ENCODE data around the gene ITPRID1. TPM values are rescaled to one million over a fixed set of nuclear protein-coding genes. Genes with fewer than 3 reads are reported as not detected.

ITPRID1 gene
- total and polyA plus RNA-seq, 2 of the 8 experiments (the other 6 are each of a cell fraction or from before 2014, with no cell fraction given) = 0.09 to 0.47 TPM

DNA sequence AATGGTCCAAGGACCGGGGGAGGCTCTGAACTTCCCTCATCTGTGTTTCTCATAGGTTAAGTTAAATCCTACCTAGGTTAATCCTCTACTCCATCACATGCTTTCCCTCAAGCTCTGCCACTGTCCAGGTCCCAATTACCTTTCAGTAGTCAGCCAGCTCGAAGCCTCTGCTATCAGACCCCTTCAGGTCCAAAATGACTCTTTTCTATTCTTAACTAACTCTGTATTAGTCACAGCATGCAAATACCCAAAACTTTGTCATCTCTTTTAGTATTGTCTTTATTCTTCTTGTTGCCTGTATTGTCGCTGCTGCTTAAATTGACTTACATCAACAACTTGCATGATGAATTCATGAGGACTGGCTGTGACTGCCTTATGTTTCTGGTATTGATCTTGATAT is 188.5 kb downstream of the ITPRID1 start:
- H3K23ac ChIP-seq (ENCODE audit: insufficient read length) = no peak overlapping the region
- no peak overlapping the region for H2BK15ac ChIP-seq (ENCODE audit: low read length)
- H3K23me2 ChIP-seq (ENCODE audit: low read depth, low read length) = no peaks in the 10 kb centered on the region
- no peak overlapping the region for H2AFZ ChIP-seq (ENCODE audit: low read length)
- 93% methylated on average over 3 of the region's 3 CpGs; no CpG with 5 or more reads in 1 of the 2 experiments for WGBS, 2 experiments (ENCODE audit: extremely low coverage in 1 of 2, insufficient coverage in 1 of 2, insufficient read length in 1 of 2, insufficient replicate concordance in 2 of 2, low coverage in 1 of 2, low lambda C conversion rate in 2 of 2, missing lambda C conversion rate in 1 of 2)
- H3K9me3 ChIP-seq (ENCODE audit: insufficient read depth in 2 of 2, low read depth in 1 of 2, low read length in 1 of 2) = no peaks in the 10 kb centered on the region
- FAIRE-seq = no peak
- no peaks in the 10 kb centered on the region for H3K79me1 ChIP-seq (ENCODE audit: low read depth, low read length)
- no peak overlapping the region for H3K4ac ChIP-seq (replicated peaks; ENCODE audit: insufficient read length, low read depth, low read length)
- no peaks in the 10 kb centered on the region for H3K36me3 ChIP-seq (ENCODE audit: control insufficient read depth in 2 of 4, insufficient read depth in 4 of 4, low read length in 3 of 4)
- H3K4me3 ChIP-seq (ENCODE audit: extremely low read depth in 1 of 4, insufficient read depth in 2 of 4, low read depth in 3 of 4, low read length in 4 of 4) = no peak overlapping the region
- H3K27ac ChIP-seq (ENCODE audit: low read depth, low read length) = no peak overlapping the region
- no peaks in the 10 kb centered on the region for H3K27me3 ChIP-seq (replicated peaks in 1 of 4; ENCODE audit: control insufficient read depth in 3 of 4, extremely low read depth in 1 of 4, insufficient read depth in 3 of 4, low read length in 3 of 4)
- H3K79me2 ChIP-seq (ENCODE audit: control insufficient read depth in 1 of 2, insufficient read depth in 2 of 2, low read length in 2 of 2) = no peaks in the 10 kb centered on the region
- no peak overlapping the region for H2BK120ac ChIP-seq (replicated peaks; ENCODE audit: low read depth, low read length)
- no peak overlapping the region for H2BK20ac ChIP-seq (ENCODE audit: low read length)
- no peak for DNase-seq (ENCODE audit: low read depth in 1 of 2, low spot score in 2 of 2)
- H3K4me1 ChIP-seq (replicated peaks in 1 of 4; ENCODE audit: control insufficient read depth in 3 of 4, insufficient read depth in 4 of 4, low read length in 3 of 4) = no peaks in the 10 kb centered on the region
- no peak overlapping the region for H3K56ac ChIP-seq (replicated peaks; ENCODE audit: insufficient read length, low read depth, low read length)
- H2AK5ac ChIP-seq (ENCODE audit: low read depth, low read length) = no peak overlapping the region
- H4K8ac ChIP-seq (ENCODE audit: extremely low read depth, insufficient read depth, low read length) = no peak overlapping the region
- CTCF ChIA-PET (ENCODE audit: partially characterized antibody) = interaction anchor here (0.6 to 7.8 kb wide), 3 partner anchors 11 to 257 kb away, joined by 3 to 27 read pairs (median 3); no protein-coding TSS in a partner anchor
- H4K20me1 ChIP-seq (replicated peaks in 1 of 2; ENCODE audit: control insufficient read depth in 1 of 2, insufficient read depth in 2 of 2, low read length in 2 of 2) = no peaks in the 10 kb centered on the region
- no peak overlapping the region for H2BK5ac ChIP-seq (ENCODE audit: low read depth, low read length)
- POLR2A ChIA-PET (ENCODE audit: partially characterized antibody) = no interaction called here
- H3K18ac ChIP-seq (ENCODE audit: extremely low read depth, low read length) = no peak overlapping the region
- no peak overlapping the region for H3K14ac ChIP-seq (ENCODE audit: insufficient read length)
- TF ChIP-seq SAP30 (IDR thresholded peaks at IDR 0.05; ENCODE audit: insufficient read depth, insufficient replicate concordance, low read length) (no peak), CHD1 (IDR thresholded peaks at IDR 0.05; ENCODE audit: low read depth, low read length) (no peak), BACH1 (IDR thresholded peaks at IDR 0.05; ENCODE audit: low read length) (no peak), TAF1 (IDR thresholded peaks at IDR 0.05; ENCODE audit: low read depth, low read length) (no peak), PHF8 (conservative IDR thresholded peaks at IDR 0.05; ENCODE audit: low read depth, low read length) (no peak), KDM4A (IDR thresholded peaks at IDR 0.05; ENCODE audit: low read depth, low read length, severe bottlenecking) (no peak), SRF (IDR thresholded peaks at IDR 0.05; ENCODE audit: low read depth, low read length) (no peak), FOSL1 (IDR thresholded peaks at IDR 0.05; ENCODE audit: insufficient read depth, low read depth, low read length) (no peak), TCF12 (IDR thresholded peaks at IDR 0.05; ENCODE audit: low read depth, low read length) (no peak), KDM5A (IDR thresholded peaks at IDR 0.05; ENCODE audit: low read length) (no peak), YY1 (IDR thresholded peaks at IDR 0.05; ENCODE audit: low read depth, low read length) (no peak)
- no peak overlapping the region for H3K9ac ChIP-seq (replicated peaks in 1 of 4; ENCODE audit: extremely low read depth in 1 of 4, low read depth in 3 of 4, low read length in 3 of 4)
- no peak overlapping the region for H4K5ac ChIP-seq (ENCODE audit: insufficient read length, low read depth, low read length)
- H3K4me2 ChIP-seq (ENCODE audit: insufficient read depth in 1 of 2, low read depth in 2 of 2, low read length in 2 of 2) = no peak overlapping the region
- no peak overlapping the region for H4K91ac ChIP-seq (replicated peaks; ENCODE audit: insufficient read length, low read length)
- no peak overlapping the region for H2BK12ac ChIP-seq (ENCODE audit: low read depth, low read length)
